Measurements from ENCODE around the gene PAK6. TPM values are rescaled to one million over a fixed set of nuclear protein-coding genes. Genes with fewer than 3 reads are reported as not detected.
A peak's percentile ranks its signal among the peaks of the same experiment; 100 is the strongest.

PAK6 gene
- total and polyA plus RNA-seq, 9 of the 15 experiments (the other 6 are each of a cell fraction or from before 2014, with no cell fraction given), result 0.03 to 0.74 (median 0.16) TPM; not detected in 2

- peak; percentile 97 for TF ChIP-seq REST (IDR thresholded peaks at IDR 0.05; ENCODE audit: borderline replicate concordance)
- TF ChIP-seq REST (CRISPR knock-in tag; IDR thresholded peaks at IDR 0.05; ENCODE audit: low read depth), result no peak
- TF ChIP-seq ZNF707 (CRISPR knock-in tag; conservative IDR thresholded peaks at IDR 0.05), result no peak
- TF ChIP-seq POLR2G (IDR thresholded peaks at IDR 0.05; ENCODE audit: low read depth, low read length), result no peak
- TF ChIP-seq HBP1 (CRISPR knock-in tag; IDR thresholded peaks at IDR 0.05), result no peak
- TF ChIP-seq SFPQ (IDR thresholded peaks at IDR 0.05; ENCODE audit: low read depth, low read length), result no peak
- no peak for TF ChIP-seq DNMT1 (IDR thresholded peaks at IDR 0.05)
- TF ChIP-seq NCOA1 (IDR thresholded peaks at IDR 0.05; ENCODE audit: low read depth), result no peak
- TF ChIP-seq MAFK (IDR thresholded peaks at IDR 0.05; ENCODE audit: low read length), result 0 out of 2 replicates have a peak, but pooled peaks have one; percentile 32
- 0 out of 2 replicates have a peak, but pooled peaks have one; percentile 21 for TF ChIP-seq RNF2 (IDR thresholded peaks at IDR 0.05)
- no peak for TF ChIP-seq CBX2 (IDR thresholded peaks at IDR 0.05; ENCODE audit: insufficient read depth, low read length, poor library complexity, severe bottlenecking)
- TF ChIP-seq ZNF311 (CRISPR knock-in tag; IDR thresholded peaks at IDR 0.05), result no peak
- TF ChIP-seq TRIM25 (IDR thresholded peaks at IDR 0.05; ENCODE audit: borderline replicate concordance), result no peak
These were observed 35.7 kb downstream of the PAK6 start (continued) for GRCh38 chr15:40274350-40275274.

Data from K562 (cell line).